ENCODE data around the gene ABI3. TPM values are rescaled to one million over a fixed set of nuclear protein-coding genes. Genes with fewer than 3 reads are reported as not detected.
A peak's percentile ranks its signal among the peaks of the same experiment; 100 is the strongest.

The ABI3 gene
- total and polyA plus RNA-seq, 8 donors: 1.3 to 72.4 (median 6.8) TPM

- WGBS, 5 donors: 77 to 92% (median 91%) methylated on average over 3 of the region's 3 CpGs
- H3K9me3 ChIP-seq: peaks cover 0 to 17% (median 12%) of the 10 kb centered on the region in 4 donors
- TF ChIP-seq POLR2AphosphoS5 (IDR thresholded peaks at IDR 0.05) (no peak), EP300 (IDR thresholded peaks at IDR 0.05) (no peak), CTCF (IDR thresholded peaks at IDR 0.05) (no peak), POLR2A (IDR thresholded peaks at IDR 0.05) (no peak)
- H3K4me1 ChIP-seq: peaks cover 0 to 8% (median 6%) of the 10 kb centered on the region in 4 donors
- peaks cover 0 to 10% (median 0%) of the 10 kb centered on the region in 3 donors for H3K27me3 ChIP-seq
- no peak overlapping the region for H3K4me3 ChIP-seq
- H3K36me3 ChIP-seq: no peaks in the 10 kb centered on the region
- no peak for DNase-seq
- intact Hi-C loops (cut with DNase I; ENCODE audit: low total_unique reads): no loop called here
- no peak overlapping the region for H3K27ac ChIP-seq
Observed at GRCh38 chr17:49187301-49187700, 23.2 kb upstream of the ABI3 start.

GRCh38 chr17:49190932-49191331, 19.6 kb upstream of the ABI3 start:
- Histone ChIP-seq H3K27ac (peak overlapping the region in 3 of 5 donors; percentile 35 to 98 (median 97)), H3K4me1 (peaks cover 0 to 21% (median 17%) of the 10 kb centered on the region in 4 donors), H3K9me3 (peaks cover 0 to under 1% (median under 1%) of the 10 kb centered on the region in 4 donors), H3K36me3 (no peaks in the 10 kb centered on the region), H3K4me3 (no peak overlapping the region), H3K27me3 (no peaks in the 10 kb centered on the region)
- TF ChIP-seq POLR2AphosphoS5 (IDR thresholded peaks at IDR 0.05): no peak
- no peak for TF ChIP-seq POLR2A (IDR thresholded peaks at IDR 0.05)
- TF ChIP-seq CTCF (IDR thresholded peaks at IDR 0.05): no peak
- no peak for TF ChIP-seq EP300 (IDR thresholded peaks at IDR 0.05)
- 40 to 67% (median 50%) methylated on average over 4 of the region's 4 CpGs for WGBS, 5 donors
- intact Hi-C loops (cut with DNase I; ENCODE audit: low total_unique reads): no loop called here
- peak in 1 of 2 donors; percentile 5 for DNase-seq

GRCh38 chr17:49191409-49191916, 19.0 kb upstream of the ABI3 start:
- intact Hi-C loops (cut with DNase I; ENCODE audit: low total_unique reads): no loop called here
- no peaks in the 10 kb centered on the region for H3K36me3 ChIP-seq

More at GRCh38 chr17:49191409-49191916, 19.0 kb upstream of the ABI3 start:
- Histone ChIP-seq H3K9me3 (no peaks in the 10 kb centered on the region), H3K4me1 (peaks cover 0 to 21% (median 17%) of the 10 kb centered on the region in 4 donors), H3K27ac (peak overlapping the region; percentile 89 to 98 (median 97)), H3K4me3 (peak overlapping the region; percentile 77 to 85 (median 80)), H3K27me3 (no peaks in the 10 kb centered on the region)
- TF ChIP-seq POLR2AphosphoS5 (IDR thresholded peaks at IDR 0.05): peak in 1 of 3 donors; percentile 4
- no peak for TF ChIP-seq CTCF (IDR thresholded peaks at IDR 0.05)
- no peak for TF ChIP-seq POLR2A (IDR thresholded peaks at IDR 0.05)
- WGBS, 5 donors: 4 to 6% (median 5%) methylated on average over 8 of the region's 8 CpGs
- DNase-seq: no peak

Data from stomach (tissue), 9 donors.